ENCODE data around the gene PHACTR3. TPM values are rescaled to one million over a fixed set of nuclear protein-coding genes. Genes with fewer than 3 reads are reported as not detected.

The PHACTR3 gene
- total RNA-seq, 1 donor from 2014 or later, result 0.14 TPM

DNA sequence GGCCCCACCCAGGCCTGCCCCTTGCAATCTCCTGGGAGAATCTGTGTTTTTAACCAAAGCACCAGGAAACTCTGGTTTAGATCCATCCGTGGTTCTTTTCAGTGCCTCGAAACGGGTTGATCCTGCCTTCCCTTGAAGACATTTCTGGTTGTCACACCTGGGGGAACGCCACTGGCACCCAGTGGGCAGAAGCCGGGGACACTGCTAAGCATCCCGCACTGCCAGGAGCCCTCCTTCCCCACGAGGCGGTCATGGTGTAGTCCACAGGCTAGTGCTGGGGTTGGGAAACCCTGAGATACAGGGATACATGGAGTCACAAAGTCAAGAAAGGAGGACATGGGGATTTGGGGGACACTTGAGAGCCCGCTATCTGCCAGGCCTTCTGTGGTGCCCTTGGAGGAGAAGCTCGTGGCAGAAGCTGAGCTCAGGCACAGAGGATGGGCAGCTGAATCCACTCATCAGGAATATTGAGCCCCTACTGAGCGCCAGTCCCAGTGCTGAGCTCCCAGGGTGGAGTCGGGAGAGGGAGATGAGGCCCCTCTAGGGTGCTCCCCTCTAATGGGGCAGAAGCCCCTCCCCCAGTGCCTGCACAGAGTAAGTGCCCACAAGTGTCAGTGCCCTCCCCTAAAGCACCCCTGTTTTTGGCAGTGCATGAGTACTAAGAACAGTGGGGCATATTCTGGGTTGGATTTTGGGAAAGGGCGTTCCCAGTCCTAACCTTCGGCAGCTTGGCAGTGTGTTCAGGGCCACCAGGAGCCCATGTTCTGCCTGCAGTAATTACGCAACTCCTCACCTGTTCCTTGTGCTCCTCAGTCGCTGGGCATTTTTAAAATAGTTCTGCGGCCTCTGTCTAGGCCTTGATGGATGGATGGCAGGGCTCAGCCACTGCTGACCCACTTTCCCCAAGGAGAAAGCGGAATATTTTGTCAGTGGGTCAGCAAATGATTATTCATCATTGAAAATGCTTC lies 25.6 kb upstream of the PHACTR3 start:
- Histone ChIP-seq H3K4me2 (ENCODE audit: low read length) (no peak overlapping the region), H3K79me2 (ENCODE audit: insufficient read depth, low read length) (no peaks in the 10 kb centered on the region), H3K4me1 (ENCODE audit: insufficient read depth, low read length) (no peaks in the 10 kb centered on the region), H2AFZ (ENCODE audit: low read depth, low read length) (no peak overlapping the region), H3K9ac (ENCODE audit: low read length) (no peak overlapping the region), H4K20me1 (ENCODE audit: insufficient read depth, low read length) (no peaks in the 10 kb centered on the region), H3K36me3 (ENCODE audit: insufficient read depth, low read length) (no peaks in the 10 kb centered on the region), H3K4me3 (ENCODE audit: insufficient read depth, low read depth, low read length) (no peak overlapping the region), H3K27ac (ENCODE audit: low read depth, low read length) (no peak overlapping the region), H3K9me3 (ENCODE audit: insufficient read depth, low read depth, low read length) (no peaks in the 10 kb centered on the region), H3K27me3 (ENCODE audit: insufficient read depth, low read length) (peaks cover 6% of the 10 kb centered on the region)
- DNase-seq (ENCODE audit: low read depth) (no peak), FAIRE-seq (no peak)
- H3K27me3 Mint-ChIP-seq (ENCODE audit: low read depth, unreplicated experiment), result peaks cover 82% of the 10 kb centered on the region
- H3K9me3 Mint-ChIP-seq (ENCODE audit: unreplicated experiment), result peaks cover 3% of the 10 kb centered on the region
- H3K4me1 Mint-ChIP-seq (ENCODE audit: low read depth, unreplicated experiment), result no peaks in the 10 kb centered on the region
- H3K4me3 Mint-ChIP-seq (ENCODE audit: unreplicated experiment), result no peak overlapping the region
- TF ChIP-seq, protein P1, sequence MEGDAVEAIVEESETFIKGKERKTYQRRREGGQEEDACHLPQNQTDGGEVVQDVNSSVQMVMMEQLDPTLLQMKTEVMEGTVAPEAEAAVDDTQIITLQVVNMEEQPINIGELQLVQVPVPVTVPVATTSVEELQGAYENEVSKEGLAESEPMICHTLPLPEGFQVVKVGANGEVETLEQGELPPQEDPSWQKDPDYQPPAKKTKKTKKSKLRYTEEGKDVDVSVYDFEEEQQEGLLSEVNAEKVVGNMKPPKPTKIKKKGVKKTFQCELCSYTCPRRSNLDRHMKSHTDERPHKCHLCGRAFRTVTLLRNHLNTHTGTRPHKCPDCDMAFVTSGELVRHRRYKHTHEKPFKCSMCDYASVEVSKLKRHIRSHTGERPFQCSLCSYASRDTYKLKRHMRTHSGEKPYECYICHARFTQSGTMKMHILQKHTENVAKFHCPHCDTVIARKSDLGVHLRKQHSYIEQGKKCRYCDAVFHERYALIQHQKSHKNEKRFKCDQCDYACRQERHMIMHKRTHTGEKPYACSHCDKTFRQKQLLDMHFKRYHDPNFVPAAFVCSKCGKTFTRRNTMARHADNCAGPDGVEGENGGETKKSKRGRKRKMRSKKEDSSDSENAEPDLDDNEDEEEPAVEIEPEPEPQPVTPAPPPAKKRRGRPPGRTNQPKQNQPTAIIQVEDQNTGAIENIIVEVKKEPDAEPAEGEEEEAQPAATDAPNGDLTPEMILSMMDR (IDR thresholded peaks at IDR 0.05; ENCODE audit: insufficient read depth, low read depth, low read length), result no peak
- no peak for TF ChIP-seq EZH2 (IDR thresholded peaks at IDR 0.05; ENCODE audit: insufficient read depth, low read length)
- no peak overlapping the region for H3K27ac Mint-ChIP-seq (ENCODE audit: unreplicated experiment)
- H3K36me3 Mint-ChIP-seq (ENCODE audit: low read depth, unreplicated experiment), result no peaks in the 10 kb centered on the region

DNA sequence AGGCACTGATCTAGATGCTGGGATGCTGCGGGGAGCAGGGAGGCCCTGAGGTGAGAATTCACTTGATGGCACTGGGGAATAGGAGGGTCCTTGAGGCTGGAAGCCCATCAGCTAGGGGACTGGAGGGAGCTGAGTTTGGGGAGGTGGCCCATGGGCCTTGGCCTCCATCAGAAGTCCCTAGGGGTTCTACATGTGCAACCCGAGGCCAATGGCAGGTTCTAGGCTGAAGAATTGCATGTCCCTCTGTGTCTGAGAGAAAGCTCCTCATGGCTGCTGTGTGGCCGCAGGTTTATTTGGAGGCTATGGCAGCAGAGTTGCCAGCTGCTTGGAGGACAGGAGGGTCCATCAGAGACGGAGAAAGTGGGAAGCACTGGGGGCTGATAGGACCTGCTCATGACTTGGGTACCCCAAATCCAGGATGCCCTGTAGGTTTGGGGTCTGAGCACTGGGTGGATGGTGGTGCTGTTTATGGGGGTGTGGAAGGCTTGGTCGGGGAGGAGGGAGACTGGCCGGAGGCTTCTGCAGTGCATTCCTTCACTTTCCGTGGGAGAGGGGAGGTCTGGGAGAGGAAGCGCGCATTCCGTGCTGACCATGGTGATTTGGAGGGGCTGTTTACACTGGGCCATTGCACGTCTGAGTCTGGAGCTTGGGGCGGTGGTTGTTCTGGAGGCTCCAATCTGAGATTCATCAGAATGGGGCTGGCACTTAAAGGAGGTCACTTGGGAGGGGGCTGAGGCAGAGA lies 24.8 kb upstream of the PHACTR3 start:
- Histone ChIP-seq H3K9me3 (ENCODE audit: insufficient read depth, low read depth, low read length) (no peaks in the 10 kb centered on the region), H3K4me3 (ENCODE audit: insufficient read depth, low read depth, low read length) (no peak overlapping the region), H3K27ac (ENCODE audit: low read depth, low read length) (no peak overlapping the region), H3K36me3 (ENCODE audit: insufficient read depth, low read length) (no peaks in the 10 kb centered on the region), H3K27me3 (ENCODE audit: insufficient read depth, low read length) (peaks cover 6% of the 10 kb centered on the region), H3K4me1 (ENCODE audit: insufficient read depth, low read length) (no peaks in the 10 kb centered on the region), H3K9ac (ENCODE audit: low read length) (no peak overlapping the region), H2AFZ (ENCODE audit: low read depth, low read length) (no peak overlapping the region), H3K79me2 (ENCODE audit: insufficient read depth, low read length) (no peaks in the 10 kb centered on the region), H4K20me1 (ENCODE audit: insufficient read depth, low read length) (no peaks in the 10 kb centered on the region), H3K4me2 (ENCODE audit: low read length) (no peak overlapping the region)
- no peaks in the 10 kb centered on the region for H3K4me1 Mint-ChIP-seq (ENCODE audit: low read depth, unreplicated experiment)
- TF ChIP-seq EZH2 (IDR thresholded peaks at IDR 0.05; ENCODE audit: insufficient read depth, low read length), result no peak
- TF ChIP-seq, protein P1 (IDR thresholded peaks at IDR 0.05; ENCODE audit: insufficient read depth, low read depth, low read length), result no peak
- FAIRE-seq (no peak), DNase-seq (ENCODE audit: low read depth) (no peak)
- no peaks in the 10 kb centered on the region for H3K36me3 Mint-ChIP-seq (ENCODE audit: low read depth, unreplicated experiment)
- peaks cover 76% of the 10 kb centered on the region for H3K27me3 Mint-ChIP-seq (ENCODE audit: low read depth, unreplicated experiment)
- H3K9me3 Mint-ChIP-seq (ENCODE audit: unreplicated experiment), result peaks cover 3% of the 10 kb centered on the region
- no peak overlapping the region for H3K4me3 Mint-ChIP-seq (ENCODE audit: unreplicated experiment)
- no peak overlapping the region for H3K27ac Mint-ChIP-seq (ENCODE audit: unreplicated experiment)

Data from astrocyte (in vitro differentiated cells and primary cell).